ENCODE measurements around the gene DHRS12. TPM values are rescaled to one million over a fixed set of nuclear protein-coding genes. Genes with fewer than 3 reads are reported as not detected.

DHRS12 gene, protein sequence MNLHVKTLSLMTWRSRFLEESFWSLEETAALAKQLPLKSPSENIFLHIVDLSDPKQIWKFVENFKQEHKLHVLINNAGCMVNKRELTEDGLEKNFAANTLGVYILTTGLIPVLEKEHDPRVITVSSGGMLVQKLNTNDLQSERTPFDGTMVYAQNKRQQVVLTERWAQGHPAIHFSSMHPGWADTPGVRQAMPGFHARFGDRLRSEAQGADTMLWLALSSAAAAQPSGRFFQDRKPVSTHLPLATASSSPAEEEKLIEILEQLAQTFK
- 4.9 and 5.0 TPM in 2 replicates for total RNA-seq

DNA sequence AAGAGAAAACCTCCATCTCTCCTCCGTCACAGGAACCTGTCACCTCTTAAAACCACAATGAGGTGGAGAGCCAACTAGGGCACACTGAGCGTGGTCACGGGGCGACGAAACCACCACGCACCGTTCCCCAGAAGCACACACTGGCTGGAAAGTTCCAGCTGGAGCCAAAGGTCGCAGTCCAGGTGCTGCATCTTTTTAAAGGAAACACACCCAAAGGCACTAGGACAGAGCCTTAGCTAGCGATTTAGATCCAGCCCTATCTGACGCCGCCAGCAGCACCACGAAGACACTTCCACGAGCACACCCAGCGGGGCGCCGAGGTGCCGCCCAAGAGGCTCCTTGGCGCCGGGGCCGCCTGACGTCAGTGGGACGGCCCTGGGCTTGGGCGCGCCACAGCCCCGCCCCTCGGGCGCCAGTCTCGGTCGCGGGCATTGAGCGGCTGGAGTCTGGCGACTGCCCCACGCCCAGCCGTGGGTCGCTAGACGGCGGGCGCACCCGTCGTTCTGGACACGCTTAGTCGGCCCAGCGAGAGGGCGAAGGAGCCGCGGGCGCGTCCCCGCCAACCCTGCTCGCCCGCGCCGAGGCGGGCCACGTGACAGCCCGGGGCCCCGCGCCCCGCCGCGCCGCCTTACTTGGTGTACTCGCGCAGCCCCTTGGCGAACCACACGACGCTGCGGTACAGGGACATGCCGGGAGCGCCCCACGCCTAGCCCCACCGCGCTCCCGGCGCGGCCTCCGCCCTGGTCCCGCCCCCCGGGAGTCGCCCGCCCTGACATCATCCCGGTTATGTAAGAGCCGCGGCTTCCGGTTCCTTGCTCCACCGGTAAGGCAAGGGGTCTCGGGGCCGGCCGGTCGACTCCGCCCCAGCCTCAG lies at the start of gene DHRS12:
TSS of gene DHRS12 (minus strand) at position 742 of the 873 bp plus-strand sequence. CDS start 4,504 bp downstream, outside the sequence.

DNA sequence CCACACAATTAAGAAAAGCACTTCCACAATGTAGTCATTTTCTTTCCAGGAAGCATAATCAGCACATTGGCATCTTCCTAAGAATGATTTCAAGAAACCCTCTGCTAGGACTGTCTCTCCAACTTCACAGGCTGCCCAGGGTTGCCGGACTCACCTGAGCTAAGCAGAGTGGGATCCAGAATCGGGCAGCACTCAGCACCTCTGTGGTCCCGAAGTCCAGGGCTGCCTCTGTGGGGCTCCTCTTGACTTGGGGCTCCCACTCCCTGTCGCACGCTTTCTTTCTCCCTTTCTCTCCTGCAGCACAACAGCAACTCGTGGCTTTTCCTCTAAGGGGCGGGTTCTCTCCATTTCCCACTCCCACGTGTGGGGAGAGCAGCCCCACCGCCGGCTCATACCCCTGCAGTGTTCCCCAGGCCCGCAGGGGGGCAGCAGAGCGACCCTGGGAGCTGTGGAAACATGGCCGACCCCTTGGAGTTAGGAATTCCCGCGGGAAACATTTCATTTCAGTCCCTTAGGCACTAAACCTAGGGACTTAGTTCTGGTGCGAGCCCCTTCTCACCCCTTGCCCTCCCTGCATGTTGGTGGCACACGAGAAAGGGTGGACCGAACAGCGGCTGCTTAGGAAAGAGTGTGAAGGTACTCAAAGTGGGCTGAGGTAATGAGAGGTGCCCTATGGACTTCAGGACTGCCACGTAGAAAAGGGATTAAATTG lies 41.1 kb upstream of the DHRS12 start, which contains the start of gene TMEM272:
TSS of gene TMEM272 (minus strand) at position 316 of the 712 bp plus-strand sequence. CDS start 6,647 bp downstream, outside the sequence.

Other genes with a start within 250 kb of the DHRS12 start
- gene WDFY2, start 219.7 kb downstream of the DHRS12 start, total RNA-seq: 2.6 and 3.2 TPM in 2 replicates
- under 0.01 TPM in 1 of 2 replicates, not detected in the other for gene TMEM272, start 41.0 kb upstream of the DHRS12 start, total RNA-seq
- not detected in 2 replicates for gene CCDC70, start 57.8 kb upstream of the DHRS12 start, total RNA-seq
- gene ATP7B, start 207.3 kb upstream of the DHRS12 start, total RNA-seq: 4.2 and 5.8 TPM in 2 replicates
- 17.6 and 22.2 TPM in 2 replicates for gene ALG11, start 208.2 kb upstream of the DHRS12 start, total RNA-seq
- 11.1 and 12.5 TPM in 2 replicates for gene UTP14C, start 220.5 kb upstream of the DHRS12 start, total RNA-seq